Fibroblast of skin of left biceps (primary cell): ENCODE measurements around the gene INCA1.
A peak's percentile ranks its signal among the peaks of the same experiment; 100 is the strongest.
"Not testable (repeated sequence)": the region's sequence is repeated elsewhere in the genome, so short reads cannot be mapped to it uniquely, and the experiment has no call there.

ENCODE experiments used
- DNase-seq, 2 experiments: peaks; one replicate each; pipeline ENCODE4 v3.0.0-alpha.2; 2013; ENCODE audit warnings: low read depth in 2 of 2

The INCA1 gene, protein sequence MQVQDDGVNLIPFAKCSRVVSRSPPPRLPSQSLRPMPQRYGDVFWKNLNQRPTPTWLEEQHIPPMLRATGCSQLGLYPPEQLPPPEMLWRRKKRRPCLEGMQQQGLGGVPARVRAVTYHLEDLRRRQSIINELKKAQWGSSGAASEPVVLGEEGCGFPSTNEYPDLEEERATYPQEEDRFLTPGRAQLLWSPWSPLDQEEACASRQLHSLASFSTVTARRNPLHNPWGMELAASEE

DNA sequence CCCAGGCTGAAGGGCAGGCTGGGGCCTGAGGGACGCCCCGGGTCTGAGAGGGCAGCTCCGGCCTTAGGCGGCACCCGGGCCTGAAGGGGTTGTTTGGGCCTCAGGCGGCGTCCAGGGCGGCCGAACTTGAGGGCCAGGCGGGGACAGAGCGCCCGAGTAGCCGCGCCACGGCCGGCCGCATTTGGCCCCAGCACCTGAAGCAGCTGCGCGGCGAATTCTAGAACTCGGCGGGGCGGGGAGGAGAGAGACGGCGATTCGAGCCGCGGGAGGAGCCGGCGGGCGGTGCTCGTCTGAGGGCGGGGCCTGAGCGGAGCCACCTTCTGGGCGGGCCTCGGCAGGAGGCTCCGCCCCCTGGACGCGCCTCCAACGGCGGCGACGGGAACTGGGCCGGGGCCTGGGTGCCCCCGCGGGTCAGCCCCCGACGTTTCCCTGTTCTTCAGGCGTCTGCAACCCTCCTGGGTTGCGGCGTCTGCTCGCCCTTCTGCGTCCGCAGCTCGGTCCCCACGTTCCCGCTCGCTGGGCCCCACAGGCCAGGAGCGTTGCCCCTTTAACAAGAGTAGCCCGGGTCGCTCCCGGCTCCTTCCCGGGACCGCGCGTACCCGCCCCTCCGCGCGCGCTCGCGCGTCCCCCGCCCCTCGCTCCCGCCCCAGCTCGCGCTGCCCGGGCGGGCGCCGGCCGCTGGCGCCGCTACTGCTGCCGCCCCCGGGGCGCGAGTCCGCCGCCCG, at the start of gene INCA1, which contains the start of gene KIF1C:
TSS of gene INCA1 (minus strand) at position 221 of the 725 bp plus-strand sequence. CDS start 3,085 bp downstream, outside the sequence.
TSS of gene KIF1C (plus strand) at position 649 of the 725 bp plus-strand sequence. CDS start 2,297 bp downstream, outside the sequence.
- peak; percentile 44 to 60 for DNase-seq

DNA sequence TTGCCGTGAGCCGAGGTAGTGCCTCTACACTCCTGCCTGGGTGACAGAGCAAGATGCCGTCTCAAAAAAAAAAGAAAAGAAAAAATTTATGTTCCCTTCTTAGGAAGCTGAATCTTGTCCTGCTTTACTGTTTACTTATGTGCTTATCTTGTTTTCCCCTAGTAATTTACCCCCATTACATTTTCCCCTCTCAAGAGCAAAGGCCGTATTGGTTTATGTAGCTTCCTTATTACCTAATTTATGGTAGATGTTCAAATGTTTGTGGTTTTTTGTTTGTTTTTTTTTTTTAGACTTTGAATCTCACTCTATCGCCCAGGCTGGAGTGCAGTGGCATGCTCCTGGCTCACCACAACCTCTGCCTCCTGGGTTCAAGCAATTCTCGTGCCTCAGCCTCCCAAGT, 48.2 kb upstream of the INCA1 start:
- DNase-seq, result no peak

DNA sequence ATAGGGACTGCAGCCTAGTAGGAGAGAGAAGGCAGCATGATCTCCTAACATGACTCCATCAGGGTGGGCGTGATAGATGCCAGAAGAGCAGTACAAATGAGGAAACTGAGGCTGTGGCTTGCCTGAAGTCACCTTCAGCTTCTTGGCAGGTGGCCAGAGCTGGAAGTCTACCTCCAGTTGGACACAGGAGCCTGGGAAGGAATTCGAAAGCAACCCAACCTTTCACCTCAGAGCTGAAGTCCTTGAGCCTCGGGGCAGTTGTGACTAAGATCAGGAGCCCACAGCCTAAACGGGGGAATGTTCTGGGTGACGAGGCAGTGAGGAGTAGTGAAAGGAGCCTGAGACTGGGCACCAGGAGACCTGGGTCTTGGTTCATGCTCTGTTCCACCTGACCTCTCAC, 47.3 kb upstream of the INCA1 start:
- no peak for DNase-seq

DNA sequence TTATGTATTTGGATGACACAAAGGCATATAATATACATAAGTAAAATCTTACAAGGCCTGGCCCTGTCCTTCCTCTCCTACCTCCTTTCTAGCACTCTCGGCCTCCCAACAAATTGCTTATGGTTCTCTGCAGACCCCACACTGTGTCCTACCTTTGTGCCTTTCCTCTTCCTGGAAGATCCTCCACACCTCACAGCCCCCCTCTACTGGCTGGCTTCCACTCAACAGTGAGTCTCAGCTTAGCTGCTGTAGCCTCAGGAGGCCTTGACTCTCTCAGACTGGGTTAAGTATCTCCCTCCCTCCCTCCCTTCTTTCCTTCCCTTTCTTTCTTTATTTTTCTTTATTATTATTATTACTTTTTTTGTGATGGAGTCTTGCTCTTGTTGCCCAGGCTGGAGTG, 46.2 kb upstream of the INCA1 start:
- DNase-seq, result no peak

DNA sequence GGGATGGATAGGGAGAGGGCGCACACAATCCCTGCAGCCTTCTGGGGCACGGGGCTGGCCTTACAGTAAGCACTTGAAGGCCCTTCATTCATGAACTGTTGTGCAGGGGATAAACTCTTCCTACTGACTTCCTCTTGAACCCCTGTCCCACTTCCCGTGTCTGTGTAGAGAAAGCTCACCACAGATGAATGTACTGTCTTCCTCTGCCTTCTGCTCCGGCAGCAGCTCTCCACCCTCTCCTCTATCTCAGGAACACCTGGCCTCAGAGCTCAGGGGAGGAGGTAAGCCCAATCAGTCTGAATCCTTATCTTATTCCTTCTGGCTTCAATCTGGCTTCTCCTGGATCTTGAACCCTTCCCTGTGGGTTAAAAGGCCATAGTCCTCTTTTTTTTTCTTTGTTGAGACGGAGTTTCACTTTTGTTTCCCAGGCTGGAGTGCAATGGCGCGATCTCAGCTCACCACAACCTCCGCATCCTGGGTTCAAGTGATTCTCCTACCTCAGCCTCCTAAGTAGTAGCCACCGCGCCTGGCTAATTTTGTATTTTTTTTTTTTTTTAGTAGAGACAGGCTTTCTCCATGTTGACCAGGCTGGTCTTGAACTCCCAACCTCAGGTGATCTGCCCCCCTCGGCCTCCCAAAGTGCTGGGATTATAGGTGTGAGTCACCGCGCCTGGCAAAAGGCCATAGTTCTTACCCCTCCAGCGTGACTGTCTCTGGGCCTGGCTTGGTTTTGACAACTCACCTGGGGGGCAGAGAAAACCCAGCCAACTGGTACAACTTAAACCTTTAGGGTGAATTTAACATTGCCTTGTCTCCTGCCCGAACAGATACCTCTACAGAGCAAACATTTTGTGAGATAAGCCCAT, 45.1 kb upstream of the INCA1 start:
- DNase-seq, result no peak

DNA sequence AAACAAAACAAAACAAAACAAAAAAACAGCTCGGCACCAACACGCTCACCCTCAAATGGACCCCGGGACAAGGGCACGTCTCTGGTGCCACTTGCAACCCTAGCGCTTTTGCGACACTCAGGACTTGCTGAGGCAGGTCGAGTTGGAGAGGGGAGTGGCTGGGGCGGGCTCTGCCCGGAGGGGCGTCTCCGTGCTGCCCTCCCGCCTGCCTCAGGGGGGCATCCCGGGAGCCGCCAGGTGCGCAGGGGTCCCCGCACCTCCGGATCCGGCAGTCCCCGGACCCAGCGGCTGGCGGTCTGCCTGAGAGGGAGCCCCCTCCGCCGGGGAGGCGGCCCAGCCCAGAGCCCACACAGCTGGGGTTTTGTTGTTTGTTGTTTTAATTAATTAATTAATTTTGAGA, 38.0 kb upstream of the INCA1 start, which contains the start of gene SLC52A1:
TSS of gene SLC52A1 (minus strand) at position 112 of the 400 bp plus-strand sequence. CDS start 820 bp downstream, outside the sequence.
- DNase-seq, result no peak

DNA sequence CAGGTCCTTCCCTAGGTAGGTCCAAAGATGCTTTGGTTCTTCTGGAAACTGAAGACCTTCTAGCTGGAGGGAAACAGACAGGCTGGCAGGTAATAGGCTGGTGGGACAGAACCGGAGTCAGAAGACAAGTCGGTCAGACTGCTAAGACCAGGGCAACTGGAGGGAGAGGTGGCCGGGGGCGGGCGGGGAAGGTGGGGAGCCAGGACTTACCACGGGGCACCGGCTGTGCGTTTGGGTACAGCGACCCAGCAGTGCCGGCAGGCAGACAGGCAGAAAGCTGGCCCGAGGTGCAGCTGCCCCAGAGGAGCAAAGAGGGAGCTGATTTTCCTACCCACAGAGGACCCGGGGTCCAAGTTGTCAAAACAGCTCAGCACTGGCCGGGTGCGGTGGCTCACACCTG, 37.3 kb upstream of the INCA1 start:
- DNase-seq, result no peak

DNA sequence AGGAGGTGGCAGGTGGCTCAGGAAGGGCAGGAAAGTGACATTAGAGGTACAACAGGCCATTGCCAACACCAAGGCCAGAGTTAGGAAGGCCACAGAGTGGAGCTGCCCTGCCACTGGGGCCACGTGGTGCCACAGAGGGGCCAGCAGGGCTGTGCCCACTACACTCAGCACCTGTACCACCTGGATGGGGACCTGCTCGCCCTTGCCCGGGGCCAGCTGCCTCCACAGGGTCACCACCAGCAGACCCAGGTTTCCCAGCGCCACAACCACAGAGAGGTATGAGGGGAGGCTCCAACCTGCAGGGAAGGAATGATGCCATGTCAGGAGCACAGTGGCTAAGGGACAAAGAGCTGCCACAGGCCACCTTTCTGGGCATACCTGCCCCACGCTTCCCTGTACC, 36.7 kb upstream of the INCA1 start:
- no peak for DNase-seq

DNA sequence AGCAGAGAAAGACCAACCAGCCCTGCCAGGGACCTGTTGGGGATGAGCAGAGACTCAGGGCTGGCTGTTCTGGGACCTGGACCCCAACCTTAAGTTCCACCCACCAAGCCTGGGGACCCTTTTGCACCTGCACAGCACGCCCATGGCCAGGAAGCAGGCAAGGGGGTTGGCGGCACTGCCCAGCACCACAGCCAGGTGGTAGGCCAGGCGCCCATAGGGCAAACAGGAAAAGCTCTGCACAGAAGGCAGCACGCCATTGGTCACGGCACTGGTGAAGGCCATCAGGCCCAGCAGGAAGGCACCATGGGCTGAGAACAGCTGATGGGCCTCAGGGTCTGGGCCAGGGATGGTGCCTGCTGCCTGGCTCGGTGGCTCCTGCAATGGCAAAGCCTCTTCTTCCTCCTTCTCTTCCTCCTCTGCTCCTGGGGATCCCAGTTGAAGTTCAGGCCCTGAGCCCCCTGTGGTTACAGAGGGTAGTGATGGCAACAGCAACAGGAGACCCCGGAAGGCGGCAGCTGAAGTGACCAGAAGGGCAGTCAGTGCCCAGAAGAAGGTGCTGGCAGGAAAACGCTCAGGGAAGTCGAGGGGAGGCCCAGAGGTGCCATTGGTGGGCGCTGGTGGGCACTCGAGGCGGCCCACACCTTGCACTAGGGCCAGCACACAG, 36.2 kb upstream of the INCA1 start:
- DNase-seq, result no peak

DNA sequence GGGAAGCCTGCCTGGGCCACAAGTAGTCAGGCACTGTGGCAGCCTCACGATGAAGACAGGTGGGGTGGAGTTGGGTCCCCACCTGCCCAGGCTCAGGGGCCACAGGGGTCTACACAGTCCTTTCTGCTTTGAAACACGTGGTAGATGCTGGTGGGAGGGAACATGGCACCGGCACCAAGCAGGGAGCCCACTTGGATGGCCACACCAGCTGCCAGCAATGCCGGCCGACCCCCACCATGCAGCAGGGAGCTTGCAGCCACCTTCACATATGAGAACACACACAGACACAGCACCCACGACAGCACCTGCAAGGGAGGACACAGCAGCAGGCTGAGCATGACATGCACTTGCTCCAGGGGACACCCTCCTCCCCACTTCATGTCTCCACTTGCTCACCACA, 35.5 kb upstream of the INCA1 start:
- DNase-seq, result no peak

DNA sequence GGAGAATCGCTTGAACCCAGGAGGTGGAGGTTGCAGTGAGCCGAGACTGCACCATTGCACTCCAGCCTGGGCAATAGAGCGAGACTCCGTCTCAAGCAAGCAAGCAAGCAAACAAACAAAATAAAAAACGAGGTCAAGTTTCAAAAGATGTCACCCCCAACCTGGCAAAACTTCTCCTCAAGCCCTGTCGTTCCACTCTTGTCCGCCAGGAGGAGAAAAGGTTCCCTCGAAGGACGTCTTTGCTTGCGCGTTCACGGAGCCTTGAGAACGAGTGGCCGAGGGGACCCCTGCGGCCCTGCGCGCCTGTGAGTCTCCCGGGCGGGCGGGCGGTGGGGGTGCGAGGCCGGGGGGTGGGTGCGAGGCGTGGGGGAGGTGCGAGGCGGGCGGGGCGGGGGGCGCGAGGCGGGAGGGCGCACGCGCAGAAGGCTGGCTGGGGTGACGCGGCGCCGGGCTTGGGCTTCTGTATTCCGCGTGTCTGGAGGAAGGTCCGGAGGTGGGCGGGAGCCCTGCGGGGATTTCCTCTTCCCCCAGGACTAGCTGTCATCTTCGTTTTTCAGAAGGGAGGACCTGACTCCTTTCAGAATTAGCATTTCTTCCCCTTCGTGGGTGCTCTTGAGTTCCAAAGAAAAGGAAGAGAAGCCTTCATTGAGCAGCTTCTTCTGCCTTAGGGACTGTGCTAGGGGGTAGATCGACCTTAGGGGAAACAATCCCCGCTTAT, 34.2 kb upstream of the INCA1 start:
- DNase-seq, result peak; percentile 47 to 53

DNA sequence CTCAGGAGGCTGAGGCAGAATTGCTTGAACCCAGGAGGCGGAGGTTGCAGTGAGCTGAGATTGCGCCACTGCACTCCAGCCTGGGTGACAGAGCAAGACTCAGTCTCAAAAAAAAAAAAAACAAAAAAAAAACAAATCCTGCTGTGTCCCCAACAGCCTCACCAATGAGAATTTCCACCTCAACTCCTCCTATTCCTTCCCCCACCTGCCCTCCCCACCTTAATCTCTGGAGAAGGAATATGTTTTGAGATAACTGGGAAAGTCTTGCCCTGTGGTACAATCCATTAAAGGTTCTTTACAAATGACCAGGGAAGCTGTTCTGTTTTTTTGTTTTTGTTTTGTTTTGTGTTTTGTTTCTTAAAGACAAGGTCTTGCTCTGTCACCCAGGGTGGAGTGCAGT, 32.8 kb upstream of the INCA1 start:
- DNase-seq, result not testable (repeated sequence)

DNA sequence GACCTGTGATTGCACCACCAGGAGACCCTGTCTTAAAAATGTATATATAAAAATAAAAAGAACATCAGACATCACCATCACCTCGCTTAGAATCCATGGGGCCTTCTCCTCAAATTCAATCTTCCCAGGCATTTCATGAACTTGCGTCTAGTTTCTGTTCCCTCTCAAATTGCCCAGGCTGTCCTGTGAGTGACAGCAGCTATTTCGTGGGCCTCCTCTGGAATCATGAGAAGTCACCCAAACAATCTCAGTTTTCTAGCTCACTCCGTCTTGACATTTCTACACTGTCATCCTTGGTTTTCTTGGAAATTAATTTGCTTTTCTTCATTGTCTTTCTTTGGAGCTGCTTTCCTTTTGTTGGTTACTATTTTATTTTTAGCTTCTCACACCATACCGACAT, 30.6 kb upstream of the INCA1 start:
- no peak for DNase-seq

DNA sequence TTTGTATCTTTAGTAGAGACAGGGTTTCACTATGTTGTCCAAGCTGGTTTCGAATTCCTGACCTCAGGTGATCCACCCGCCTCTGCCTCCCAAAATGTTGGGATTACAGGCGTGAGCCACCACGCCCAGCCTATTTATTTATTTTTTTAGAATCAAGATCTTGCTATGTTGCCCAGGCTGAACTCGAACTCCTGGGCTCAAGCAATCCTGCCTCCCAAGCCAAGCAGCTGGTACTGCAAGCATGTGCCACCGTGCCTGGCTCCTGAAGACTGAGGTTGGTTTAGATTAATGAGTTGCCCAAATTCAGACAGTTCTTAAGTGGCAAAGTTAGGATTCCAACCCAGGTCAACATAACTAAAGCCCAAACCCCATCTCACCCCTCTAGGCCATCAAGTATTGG, 30.0 kb upstream of the INCA1 start:
- DNase-seq, result no peak

DNA sequence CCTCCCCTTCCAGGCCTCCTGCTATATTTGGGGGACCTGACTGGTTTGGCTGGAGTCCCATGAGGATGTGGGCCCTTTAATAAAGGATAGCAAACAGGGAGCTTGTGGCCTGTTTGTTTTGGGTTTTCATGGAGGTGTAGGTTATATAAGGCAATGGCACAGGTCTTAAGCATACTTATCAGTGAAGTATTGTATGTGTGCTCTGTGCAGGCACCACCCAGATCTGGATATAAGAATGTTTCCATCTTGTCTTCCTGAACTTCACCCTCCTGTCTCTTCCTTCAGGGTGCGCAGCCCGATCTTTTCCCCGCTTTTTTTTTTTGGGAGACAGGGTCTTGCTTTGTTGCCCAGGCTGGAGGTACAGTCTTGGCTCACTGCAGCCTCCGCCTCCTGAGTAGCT, 27.3 kb upstream of the INCA1 start:
- no peak for DNase-seq

DNA sequence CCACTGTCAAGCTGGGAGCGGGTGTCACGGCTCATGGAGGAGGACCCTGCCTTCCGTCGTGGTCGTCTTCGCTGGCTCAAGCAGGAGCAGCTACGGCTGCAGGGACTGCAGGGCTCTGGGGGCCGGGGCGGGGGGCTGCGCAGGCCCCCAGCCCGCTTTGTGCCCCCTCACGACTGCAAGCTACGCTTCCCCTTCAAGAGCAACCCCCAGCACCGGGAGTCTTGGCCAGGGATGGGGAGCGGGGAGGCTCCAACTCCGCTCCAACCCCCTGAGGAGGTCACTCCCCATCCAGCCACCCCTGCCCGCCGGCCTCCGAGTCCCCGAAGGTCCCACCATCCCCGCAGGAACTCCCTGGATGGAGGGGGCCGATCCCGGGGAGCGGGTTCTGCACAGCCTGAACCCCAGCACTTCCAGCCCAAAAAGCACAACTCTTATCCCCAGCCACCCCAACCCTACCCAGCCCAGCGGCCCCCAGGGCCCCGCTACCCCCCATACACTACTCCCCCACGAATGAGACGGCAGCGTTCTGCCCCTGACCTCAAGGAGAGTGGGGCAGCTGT, 26.3 kb upstream of the INCA1 start:
- DNase-seq, result no peak

DNA sequence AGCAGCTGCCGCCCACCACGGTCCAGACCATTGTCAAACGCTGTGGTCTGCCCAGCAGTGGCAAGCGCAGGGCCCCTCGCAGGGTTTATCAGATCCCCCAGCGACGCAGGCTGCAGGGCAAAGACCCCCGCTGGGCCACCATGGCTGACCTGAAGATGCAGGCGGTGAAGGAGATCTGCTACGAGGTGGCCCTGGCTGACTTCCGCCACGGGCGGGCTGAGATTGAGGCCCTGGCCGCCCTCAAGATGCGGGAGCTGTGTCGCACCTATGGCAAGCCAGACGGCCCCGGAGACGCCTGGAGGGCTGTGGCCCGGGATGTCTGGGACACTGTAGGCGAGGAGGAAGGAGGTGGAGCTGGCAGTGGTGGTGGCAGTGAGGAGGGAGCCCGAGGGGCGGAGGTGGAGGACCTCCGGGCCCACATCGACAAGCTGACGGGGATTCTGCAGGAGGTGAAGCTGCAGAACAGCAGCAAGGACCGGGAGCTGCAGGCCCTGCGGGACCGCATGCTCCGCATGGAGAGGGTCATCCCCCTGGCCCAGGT, 24.9 kb upstream of the INCA1 start:
- DNase-seq, result no peak

DNA sequence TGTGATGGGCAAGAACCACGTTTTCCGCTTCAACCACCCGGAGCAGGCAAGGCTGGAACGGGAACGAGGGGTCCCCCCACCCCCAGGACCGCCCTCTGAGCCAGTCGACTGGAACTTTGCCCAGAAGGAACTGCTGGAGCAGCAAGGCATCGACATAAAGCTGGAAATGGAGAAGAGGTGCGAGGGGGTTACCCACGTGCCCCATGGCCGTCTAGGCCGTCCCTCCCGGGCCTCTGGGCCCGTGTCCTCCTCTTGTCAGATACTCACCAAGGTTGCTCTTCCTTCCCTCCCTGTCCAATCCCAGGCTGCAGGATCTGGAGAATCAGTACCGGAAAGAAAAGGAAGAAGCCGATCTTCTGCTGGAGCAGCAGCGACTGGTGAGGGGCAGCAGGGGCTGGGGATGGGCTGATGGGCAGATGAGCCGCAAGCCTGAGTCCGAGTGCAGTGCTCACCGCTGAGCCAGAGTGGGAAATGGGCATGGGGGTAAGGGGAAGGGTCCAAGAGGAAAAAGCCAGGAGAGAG, 23.2 kb upstream of the INCA1 start:
- DNase-seq, result no peak

DNA sequence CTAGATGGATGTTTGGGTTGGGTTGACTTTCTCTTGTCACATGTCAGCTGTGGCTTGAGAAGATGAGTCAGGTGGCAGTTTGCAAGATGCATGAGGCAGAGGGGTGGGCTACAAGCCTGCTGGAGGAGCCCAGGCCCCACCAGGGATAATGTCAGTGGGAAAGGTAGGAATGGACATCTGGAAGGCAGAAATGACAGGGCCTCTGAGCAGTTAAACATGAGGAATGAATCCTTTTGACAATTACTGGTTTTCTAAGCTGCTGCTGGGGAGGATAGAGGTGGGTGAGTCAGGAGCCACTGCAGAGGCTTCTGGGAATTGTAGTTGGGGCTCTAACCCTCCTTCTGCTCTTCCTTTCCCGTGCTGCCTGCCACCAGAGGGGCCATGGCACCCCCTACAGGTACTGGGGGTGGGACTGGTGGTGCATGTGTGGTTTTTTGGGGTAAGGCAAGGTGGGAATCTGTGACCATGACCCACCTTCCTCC, 22.2 kb upstream of the INCA1 start:
- DNase-seq, result no peak

DNA sequence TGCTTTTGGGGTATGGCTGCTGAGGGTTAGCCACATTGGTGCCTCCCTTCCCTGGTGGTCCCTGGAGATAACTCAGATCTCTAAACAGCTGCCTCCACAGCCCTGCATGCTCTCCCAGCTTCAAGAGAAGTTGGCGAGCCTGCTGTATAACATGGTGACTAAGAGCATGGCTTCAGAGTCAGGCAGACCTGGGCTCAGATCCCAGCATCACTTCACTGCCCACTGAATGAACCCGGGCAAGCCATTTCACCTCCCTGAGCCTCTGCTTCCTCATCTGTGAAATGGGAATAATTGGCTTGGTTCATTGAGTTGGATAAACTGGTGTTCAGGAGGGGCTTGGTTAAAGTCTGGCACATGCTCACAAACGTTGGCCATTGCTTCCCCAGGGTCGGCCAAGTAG, 17.0 kb upstream of the INCA1 start:
- DNase-seq, result no peak
